ENCODE data around the gene ZNF528. TPM values are rescaled to one million over a fixed set of nuclear protein-coding genes. Genes with fewer than 3 reads are reported as not detected.

ZNF528 gene
- total RNA-seq, 1 experiment from 2014 or later = not detected

DNA sequence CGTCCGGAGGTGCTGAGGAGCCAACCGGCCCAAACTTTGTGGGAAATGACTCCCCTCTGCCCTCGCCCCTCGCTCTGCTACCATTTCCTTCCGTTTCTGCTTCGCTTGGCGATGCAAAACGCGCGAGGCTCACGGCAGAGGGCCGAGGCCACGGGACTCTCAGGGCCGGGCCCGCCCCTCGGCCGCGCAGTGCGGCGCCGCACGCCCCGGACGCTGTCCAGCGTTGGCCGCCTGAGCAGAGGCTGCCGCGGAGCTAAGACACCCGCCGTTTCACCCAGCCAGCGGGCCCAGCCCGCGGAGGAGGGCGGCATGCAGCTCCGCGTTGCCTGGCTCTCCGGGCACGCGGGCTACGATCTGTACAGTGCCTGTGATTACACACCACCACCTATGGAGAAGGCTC lies 53.6 kb downstream of the ZNF528 start:
- Mint-ChIP-seq H3K36me3 (ENCODE audit: insufficient read depth, unreplicated experiment) (peaks cover 5% of the 10 kb centered on the region), H3K9me3 (ENCODE audit: low read depth, unreplicated experiment) (peaks cover 38% of the 10 kb centered on the region), H3K27me3 (ENCODE audit: unreplicated experiment) (no peaks in the 10 kb centered on the region), H3K27ac (ENCODE audit: unreplicated experiment) (no peak overlapping the region), H3K4me3 (ENCODE audit: low read depth, unreplicated experiment) (no peak overlapping the region), H3K4me1 (ENCODE audit: low read depth, unreplicated experiment) (no peaks in the 10 kb centered on the region)
- CTCF ChIA-PET = no interaction called here
- TF ChIP-seq, protein P1, sequence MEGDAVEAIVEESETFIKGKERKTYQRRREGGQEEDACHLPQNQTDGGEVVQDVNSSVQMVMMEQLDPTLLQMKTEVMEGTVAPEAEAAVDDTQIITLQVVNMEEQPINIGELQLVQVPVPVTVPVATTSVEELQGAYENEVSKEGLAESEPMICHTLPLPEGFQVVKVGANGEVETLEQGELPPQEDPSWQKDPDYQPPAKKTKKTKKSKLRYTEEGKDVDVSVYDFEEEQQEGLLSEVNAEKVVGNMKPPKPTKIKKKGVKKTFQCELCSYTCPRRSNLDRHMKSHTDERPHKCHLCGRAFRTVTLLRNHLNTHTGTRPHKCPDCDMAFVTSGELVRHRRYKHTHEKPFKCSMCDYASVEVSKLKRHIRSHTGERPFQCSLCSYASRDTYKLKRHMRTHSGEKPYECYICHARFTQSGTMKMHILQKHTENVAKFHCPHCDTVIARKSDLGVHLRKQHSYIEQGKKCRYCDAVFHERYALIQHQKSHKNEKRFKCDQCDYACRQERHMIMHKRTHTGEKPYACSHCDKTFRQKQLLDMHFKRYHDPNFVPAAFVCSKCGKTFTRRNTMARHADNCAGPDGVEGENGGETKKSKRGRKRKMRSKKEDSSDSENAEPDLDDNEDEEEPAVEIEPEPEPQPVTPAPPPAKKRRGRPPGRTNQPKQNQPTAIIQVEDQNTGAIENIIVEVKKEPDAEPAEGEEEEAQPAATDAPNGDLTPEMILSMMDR (IDR thresholded peaks at IDR 0.05; ENCODE audit: unreplicated experiment) = no peak
- intact Hi-C loops (cut with micrococcal nuclease; ENCODE audit: unreplicated experiment) = no loop called here
- BruUV-seq (replicated peaks) = no TSS peak
- DNase-seq = no peak

DNA sequence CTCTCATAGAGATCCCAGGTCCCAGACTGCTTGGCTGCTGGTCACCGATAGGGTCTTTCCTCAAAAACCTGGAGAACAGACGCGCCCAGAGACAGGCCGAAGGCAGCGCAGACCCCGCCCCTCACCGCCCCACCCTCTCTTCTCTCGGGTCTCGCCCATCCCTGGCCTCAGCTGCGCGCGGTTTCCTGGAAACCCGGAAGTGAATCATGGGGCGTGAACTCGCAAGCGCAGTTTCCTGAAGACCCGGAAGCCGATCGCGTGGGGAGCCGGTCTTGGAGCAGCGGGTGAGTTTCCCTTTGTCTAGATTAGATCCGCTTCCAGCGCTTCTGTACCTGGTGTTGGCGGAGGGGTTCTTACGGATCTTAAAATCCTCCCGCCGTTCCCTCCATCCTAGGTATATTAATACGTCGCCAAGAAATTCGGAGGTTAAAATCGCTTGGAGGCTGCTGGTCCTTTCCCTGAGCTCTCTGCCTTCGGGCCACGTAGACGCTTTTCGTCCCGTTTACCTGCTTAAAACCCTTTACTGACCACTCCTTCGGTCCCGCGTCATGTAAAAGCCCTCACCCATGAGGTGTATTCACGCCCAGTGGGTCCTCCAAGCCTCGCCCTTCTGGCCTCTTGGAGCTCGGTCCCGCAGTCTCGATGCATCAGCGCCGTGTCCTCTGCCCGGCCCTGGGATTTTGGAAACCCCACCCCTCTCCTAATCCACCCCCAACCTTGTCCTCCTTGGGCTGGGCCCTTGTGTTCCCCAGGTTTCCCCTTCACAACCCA lies 55.9 kb downstream of the ZNF528 start, which contains the start of gene ZNF578:
Gene ZNF578, plus strand, starts transcription at position 230 of the 771 bp plus-strand sequence. CDS start 48,293 bp downstream, outside the sequence.
- intact Hi-C loops (cut with micrococcal nuclease; ENCODE audit: unreplicated experiment) = no loop called here
- Mint-ChIP-seq H3K27me3 (ENCODE audit: unreplicated experiment) (no peaks in the 10 kb centered on the region), H3K9me3 (ENCODE audit: low read depth, unreplicated experiment) (peaks cover 43% of the 10 kb centered on the region), H3K4me3 (ENCODE audit: low read depth, unreplicated experiment) (no peak within 1 kb of the TSS), H3K27ac (ENCODE audit: unreplicated experiment) (no peak within 1 kb of the TSS), H3K4me1 (ENCODE audit: low read depth, unreplicated experiment) (no peaks in the 10 kb centered on the region), H3K36me3 (ENCODE audit: insufficient read depth, unreplicated experiment) (peaks cover 5% of the 10 kb centered on the region)
- CTCF ChIA-PET = no interaction called here
- BruUV-seq (replicated peaks) = no TSS peak
- DNase-seq = no peak
- TF ChIP-seq, protein P1 (IDR thresholded peaks at IDR 0.05; ENCODE audit: unreplicated experiment) = no peak

DNA sequence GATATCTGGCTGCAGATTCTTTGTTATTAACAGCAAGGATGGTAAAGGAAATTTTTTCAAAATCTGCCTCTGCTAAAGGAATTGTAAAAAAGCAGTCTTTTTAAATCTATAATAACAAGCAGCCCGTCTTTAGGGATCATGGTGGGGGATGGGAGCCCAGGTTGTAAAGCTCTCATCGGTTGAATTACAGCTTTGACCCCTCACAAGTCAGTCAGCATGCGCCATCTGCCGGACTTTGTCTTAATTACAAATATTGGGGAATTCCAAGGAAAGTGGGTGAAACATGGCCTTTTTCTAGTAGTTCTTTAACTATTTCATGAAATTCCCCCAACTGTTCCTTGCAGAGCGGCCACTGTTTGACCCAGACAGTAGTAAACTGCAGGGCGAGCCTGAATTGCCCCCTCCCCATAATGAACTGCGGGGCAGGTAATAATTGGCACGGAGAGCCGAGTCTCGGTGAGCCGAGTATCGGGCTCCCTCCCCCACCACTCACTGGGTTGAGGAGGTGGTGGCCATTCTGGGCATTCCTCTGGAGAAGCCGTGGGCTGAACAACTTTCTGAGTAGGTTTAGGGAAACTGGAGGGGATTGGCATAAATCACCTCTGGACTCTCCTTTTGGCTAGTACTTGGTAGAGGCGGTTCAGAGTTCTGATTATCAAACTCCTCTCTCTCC lies 67.3 kb downstream of the ZNF528 start:
- Mint-ChIP-seq H3K27ac (ENCODE audit: unreplicated experiment) (no peak overlapping the region), H3K36me3 (ENCODE audit: insufficient read depth, unreplicated experiment) (no peaks in the 10 kb centered on the region), H3K4me3 (ENCODE audit: low read depth, unreplicated experiment) (no peak overlapping the region), H3K4me1 (ENCODE audit: low read depth, unreplicated experiment) (no peaks in the 10 kb centered on the region), H3K9me3 (ENCODE audit: low read depth, unreplicated experiment) (peaks cover 16% of the 10 kb centered on the region), H3K27me3 (ENCODE audit: unreplicated experiment) (no peaks in the 10 kb centered on the region)
- CTCF ChIA-PET = no interaction called here
- no peak for DNase-seq
- no TSS peak for BruUV-seq (replicated peaks)
- intact Hi-C loops (cut with micrococcal nuclease; ENCODE audit: unreplicated experiment) = no loop called here
- TF ChIP-seq, protein P1 (IDR thresholded peaks at IDR 0.05; ENCODE audit: unreplicated experiment) = no peak

Other genes starting within 250 kb of the ZNF528 start
- 11.3 and 12.0 TPM in 2 replicates for gene ZNF836, start 226.2 kb upstream of the ZNF528 start, total RNA-seq (2022)
- 288 and 291 TPM in 2 replicates for gene PPP2R1A, start 207.8 kb upstream of the ZNF528 start, total RNA-seq (2022)
- gene ZNF766, start 128.3 kb upstream of the ZNF528 start, total RNA-seq (2022) = 26.6 and 28.3 TPM in 2 replicates
- gene ZNF480, start 100.7 kb upstream of the ZNF528 start, total RNA-seq (2022) = 4.9 and 5.1 TPM in 2 replicates
- gene ZNF610, start 61.6 kb upstream of the ZNF528 start, total RNA-seq (2022) = not detected in 2 replicates
- not detected in 2 replicates for gene ZNF880, start 27.9 kb upstream of the ZNF528 start, total RNA-seq (2022)
- not detected in 2 replicates for gene ZNF534, start 31.3 kb downstream of the ZNF528 start, total RNA-seq (2022)
- not detected in 2 replicates for gene ZNF578, start 55.7 kb downstream of the ZNF528 start, total RNA-seq (2022)
- not detected in 2 replicates for gene ZNF808, start 129.8 kb downstream of the ZNF528 start, total RNA-seq (2022)
- gene ZNF701, start 172.4 kb downstream of the ZNF528 start, total RNA-seq (2022) = not detected in 2 replicates
- 5.3 and 9.5 TPM in 2 replicates for gene ZNF83, start 240.5 kb downstream of the ZNF528 start, total RNA-seq (2022)

Measured in Calu3 (cell line).